ENCODE measurements around the gene GRIK5. TPM values are rescaled to one million over a fixed set of nuclear protein-coding genes. Genes with fewer than 3 reads are reported as not detected.

Gene GRIK5
- total RNA-seq, 6 experiments from 2014 or later, result 0.15 to 0.42 (median 0.17) TPM; not detected in 2

- H3K27me3 ChIP-seq, result no peaks in the 10 kb centered on the region
- H3K4me1 ChIP-seq, result no peaks in the 10 kb centered on the region
- H3K36me3 ChIP-seq, result no peaks in the 10 kb centered on the region
- DNase-seq (no peak), ATAC-seq (no peak)
- no peak for TF ChIP-seq CTCF (IDR thresholded peaks at IDR 0.05)
- no peak for TF ChIP-seq POLR2A (IDR thresholded peaks at IDR 0.05)
- no peaks in the 10 kb centered on the region for H3K9me3 ChIP-seq
- WGBS (ENCODE audit: insufficient coverage, low coverage, low lambda C conversion rate, missing lambda C conversion rate), result 85% methylated on average over 8 of the region's 18 CpGs
- H3K4me3 ChIP-seq, result no peak overlapping the region
- intact Hi-C loops (cut with DNase I), result no loop called here
- no peak overlapping the region for H3K27ac ChIP-seq
Measured at GRCh38 chr19:42054205-42054604, 15.8 kb downstream of the GRIK5 start.

GRCh38 chr19:42053037-42053935 lies 16.7 kb downstream of the GRIK5 start:
- intact Hi-C loops (cut with DNase I), result no loop called here
- no peaks in the 10 kb centered on the region for H3K9me3 ChIP-seq
- no peak for TF ChIP-seq POLR2A (IDR thresholded peaks at IDR 0.05)
- no peak for TF ChIP-seq CTCF (IDR thresholded peaks at IDR 0.05)
- H3K27me3 ChIP-seq, result no peaks in the 10 kb centered on the region
- H3K27ac ChIP-seq, result no peak overlapping the region
- no peak overlapping the region for H3K4me3 ChIP-seq
- ATAC-seq, result no peak
- no peak for DNase-seq
- H3K36me3 ChIP-seq, result no peaks in the 10 kb centered on the region
- 75% methylated on average over 8 of the region's 17 CpGs for WGBS (ENCODE audit: insufficient coverage, low coverage, low lambda C conversion rate, missing lambda C conversion rate)
- no peaks in the 10 kb centered on the region for H3K4me1 ChIP-seq

GRCh38 chr19:42052241-42052863 lies 17.7 kb downstream of the GRIK5 start:
- ATAC-seq (no peak), DNase-seq (no peak)
- Histone ChIP-seq H3K27me3 (no peaks in the 10 kb centered on the region), H3K9me3 (no peaks in the 10 kb centered on the region), H3K27ac (no peak overlapping the region), H3K4me1 (no peaks in the 10 kb centered on the region), H3K36me3 (no peaks in the 10 kb centered on the region), H3K4me3 (no peak overlapping the region)
- no peak for TF ChIP-seq CTCF (IDR thresholded peaks at IDR 0.05)
- no peak for TF ChIP-seq POLR2A (IDR thresholded peaks at IDR 0.05)
- intact Hi-C loops (cut with DNase I), result no loop called here
- WGBS (ENCODE audit: insufficient coverage, low coverage, low lambda C conversion rate, missing lambda C conversion rate), result 60% methylated on average over 4 of the region's 10 CpGs

GRCh38 chr19:42051166-42052115 lies 18.6 kb downstream of the GRIK5 start:
- TF ChIP-seq CTCF (IDR thresholded peaks at IDR 0.05) (no peak), POLR2A (IDR thresholded peaks at IDR 0.05) (no peak)
- Histone ChIP-seq H3K36me3 (no peaks in the 10 kb centered on the region), H3K27me3 (no peaks in the 10 kb centered on the region), H3K4me1 (no peaks in the 10 kb centered on the region), H3K4me3 (no peak overlapping the region), H3K9me3 (no peaks in the 10 kb centered on the region), H3K27ac (no peak overlapping the region)
- 100% methylated on average over 2 of the region's 14 CpGs for WGBS (ENCODE audit: insufficient coverage, low coverage, low lambda C conversion rate, missing lambda C conversion rate)
- no peak for DNase-seq
- intact Hi-C loops (cut with DNase I), result no loop called here
- ATAC-seq, result no peak

All from right lobe of liver (tissue), 6 donors.